ENCODE measurements around the gene MED27.

GRCh38 chr9:131874447-131874846 is 205.2 kb downstream of the MED27 start:
- TF ChIP-seq MEF2A (IDR thresholded peaks at IDR 0.05; ENCODE audit: insufficient read depth, low read depth, low read length) (no peak), STAT1 (conservative IDR thresholded peaks at IDR 0.05) (no peak), POLR2AphosphoS2 (IDR thresholded peaks at IDR 0.05; ENCODE audit: low read depth, low read length) (no peak), BRCA1 (IDR thresholded peaks at IDR 0.05; ENCODE audit: low read depth, low read length) (no peak), ZBTB4 (CRISPR knock-in tag; IDR thresholded peaks at IDR 0.05) (no peak), TAF1 (IDR thresholded peaks at IDR 0.05; ENCODE audit: borderline replicate concordance, low read depth, low read length) (no peak), RFX5 (IDR thresholded peaks at IDR 0.05; ENCODE audit: low read depth, low read length) (no peak), EZH2 (IDR thresholded peaks at IDR 0.05; ENCODE audit: borderline replicate concordance, control insufficient read depth, low read depth, low read length) (no peak), POLR2A (IDR thresholded peaks at IDR 0.05; ENCODE audit: low read depth, low read length) (no peak)
- TF ChIP-seq, protein P1, sequence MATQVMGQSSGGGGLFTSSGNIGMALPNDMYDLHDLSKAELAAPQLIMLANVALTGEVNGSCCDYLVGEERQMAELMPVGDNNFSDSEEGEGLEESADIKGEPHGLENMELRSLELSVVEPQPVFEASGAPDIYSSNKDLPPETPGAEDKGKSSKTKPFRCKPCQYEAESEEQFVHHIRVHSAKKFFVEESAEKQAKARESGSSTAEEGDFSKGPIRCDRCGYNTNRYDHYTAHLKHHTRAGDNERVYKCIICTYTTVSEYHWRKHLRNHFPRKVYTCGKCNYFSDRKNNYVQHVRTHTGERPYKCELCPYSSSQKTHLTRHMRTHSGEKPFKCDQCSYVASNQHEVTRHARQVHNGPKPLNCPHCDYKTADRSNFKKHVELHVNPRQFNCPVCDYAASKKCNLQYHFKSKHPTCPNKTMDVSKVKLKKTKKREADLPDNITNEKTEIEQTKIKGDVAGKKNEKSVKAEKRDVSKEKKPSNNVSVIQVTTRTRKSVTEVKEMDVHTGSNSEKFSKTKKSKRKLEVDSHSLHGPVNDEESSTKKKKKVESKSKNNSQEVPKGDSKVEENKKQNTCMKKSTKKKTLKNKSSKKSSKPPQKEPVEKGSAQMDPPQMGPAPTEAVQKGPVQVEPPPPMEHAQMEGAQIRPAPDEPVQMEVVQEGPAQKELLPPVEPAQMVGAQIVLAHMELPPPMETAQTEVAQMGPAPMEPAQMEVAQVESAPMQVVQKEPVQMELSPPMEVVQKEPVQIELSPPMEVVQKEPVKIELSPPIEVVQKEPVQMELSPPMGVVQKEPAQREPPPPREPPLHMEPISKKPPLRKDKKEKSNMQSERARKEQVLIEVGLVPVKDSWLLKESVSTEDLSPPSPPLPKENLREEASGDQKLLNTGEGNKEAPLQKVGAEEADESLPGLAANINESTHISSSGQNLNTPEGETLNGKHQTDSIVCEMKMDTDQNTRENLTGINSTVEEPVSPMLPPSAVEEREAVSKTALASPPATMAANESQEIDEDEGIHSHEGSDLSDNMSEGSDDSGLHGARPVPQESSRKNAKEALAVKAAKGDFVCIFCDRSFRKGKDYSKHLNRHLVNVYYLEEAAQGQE (IDR thresholded peaks at IDR 0.05; ENCODE audit: low read depth, low read length): no peak; the same call in 1 of the 2 replicates
